DMS153 treated with DMSO at 0.1 percent for 48 hours (cell line): ENCODE measurements around the gene RNU2-1.
"Not testable (repeated sequence)": the region's sequence is repeated elsewhere in the genome, so short reads cannot be mapped to it uniquely, and the experiment has no call there.

Experiments used
- DNase-seq: peaks from one replicate; lab custom pipeline; 2025; ENCODE audit not compliant: unreplicated experiment; lab: John Stamatoyannopoulos, UW

Gene RNU2-1

DNA sequence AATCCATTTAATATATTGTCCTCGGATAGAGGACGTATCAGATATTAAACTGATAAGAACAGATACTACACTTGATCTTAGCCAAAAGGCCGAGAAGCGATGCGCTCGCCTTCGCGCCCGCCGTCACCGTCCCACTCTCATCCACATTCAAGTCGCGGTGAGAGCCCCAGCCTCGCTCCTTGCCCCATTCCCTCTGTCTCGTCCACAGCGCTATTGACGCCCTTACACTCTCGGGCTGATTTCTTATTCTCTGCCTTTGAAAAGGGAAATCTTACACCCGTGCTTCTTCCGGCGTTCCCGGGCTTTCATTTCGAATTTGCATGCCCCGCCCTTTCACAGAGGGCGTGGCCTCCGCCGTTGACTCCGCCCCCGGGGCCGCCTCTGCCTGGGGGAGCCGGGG is at the start of gene RNU2-1:
TSS of gene RNU2-1 (minus strand) at position 101 of the 400 bp plus-strand sequence.
- DNase-seq: not testable (repeated sequence)

DNA sequence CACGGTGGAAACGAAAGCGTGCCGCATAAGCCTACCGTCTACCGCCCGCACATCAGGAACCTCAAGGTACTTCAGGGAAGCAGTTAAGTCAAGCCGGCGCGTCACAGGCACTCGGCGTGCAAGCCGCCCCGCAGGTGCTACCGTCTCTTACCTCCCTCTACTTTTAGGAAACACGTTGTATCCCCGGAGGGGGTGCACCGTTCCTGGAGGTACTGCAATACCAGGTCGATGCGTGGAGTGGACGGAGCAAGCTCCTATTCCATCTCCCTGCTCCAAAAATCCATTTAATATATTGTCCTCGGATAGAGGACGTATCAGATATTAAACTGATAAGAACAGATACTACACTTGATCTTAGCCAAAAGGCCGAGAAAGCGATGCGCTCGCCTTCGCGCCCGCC is 39.1 kb upstream of the RNU2-1 start:
- not testable (repeated sequence) for DNase-seq

DNA sequence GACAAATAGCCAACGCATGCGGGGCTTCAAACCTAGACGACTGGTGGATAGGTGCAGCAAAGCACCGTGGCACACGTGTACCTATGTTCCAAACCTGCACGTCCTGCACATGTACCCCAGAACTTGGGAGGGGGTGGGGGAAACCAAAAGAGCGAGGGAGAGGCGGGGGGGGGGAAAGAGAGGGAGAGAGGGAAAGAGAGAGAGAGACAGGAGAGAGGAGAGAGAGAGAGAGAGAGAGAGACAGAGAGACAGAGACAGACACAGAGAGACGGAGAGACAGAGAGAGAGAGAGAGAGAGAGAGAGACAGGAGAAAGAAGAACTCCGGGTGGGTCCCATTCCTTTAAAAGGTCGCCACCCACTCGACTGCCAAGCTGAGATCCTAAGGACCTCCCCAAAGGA is 38.7 kb upstream of the RNU2-1 start:
- not testable (repeated sequence) for DNase-seq

DNA sequence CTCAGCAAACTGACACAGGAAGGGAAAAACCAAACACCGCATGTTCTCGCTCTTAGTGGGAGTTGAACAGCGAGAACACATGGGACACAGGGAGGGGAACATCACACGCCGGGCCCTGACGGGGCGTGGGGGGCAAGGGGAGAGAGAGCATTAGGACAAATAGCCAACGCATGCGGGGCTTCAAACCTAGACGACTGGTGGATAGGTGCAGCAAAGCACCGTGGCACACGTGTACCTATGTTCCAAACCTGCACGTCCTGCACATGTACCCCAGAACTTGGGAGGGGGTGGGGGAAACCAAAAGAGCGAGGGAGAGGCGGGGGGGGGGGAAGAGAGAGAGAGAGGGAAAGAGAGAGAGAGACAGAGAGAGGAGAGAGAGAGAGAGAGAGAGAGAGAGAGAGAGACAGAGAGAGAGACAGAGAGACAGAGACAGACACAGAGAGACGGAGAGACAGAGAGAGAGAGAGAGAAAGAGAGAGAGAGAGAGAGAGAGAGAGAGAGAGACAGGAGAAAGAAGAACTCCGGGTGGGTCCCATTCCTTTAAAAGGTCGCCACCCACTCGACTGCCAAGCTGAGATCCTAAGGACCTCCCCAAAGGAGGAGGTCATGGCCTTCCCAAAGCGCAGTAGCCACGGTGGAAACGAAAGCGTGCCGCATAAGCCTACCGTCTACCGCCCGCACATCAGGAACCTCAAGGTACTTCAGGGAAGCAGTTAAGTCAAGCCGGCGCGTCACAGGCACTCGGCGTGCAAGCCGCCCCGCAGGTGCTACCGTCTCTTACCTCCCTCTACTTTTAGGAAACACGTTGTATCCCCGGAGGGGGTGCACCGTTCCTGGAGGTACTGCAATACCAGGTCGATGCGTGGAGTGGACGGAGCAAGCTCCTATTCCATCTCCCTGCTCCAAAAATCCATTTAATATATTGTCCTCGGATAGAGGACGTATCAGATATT is 37.1 kb upstream of the RNU2-1 start:
- DNase-seq: not testable (repeated sequence)

DNA sequence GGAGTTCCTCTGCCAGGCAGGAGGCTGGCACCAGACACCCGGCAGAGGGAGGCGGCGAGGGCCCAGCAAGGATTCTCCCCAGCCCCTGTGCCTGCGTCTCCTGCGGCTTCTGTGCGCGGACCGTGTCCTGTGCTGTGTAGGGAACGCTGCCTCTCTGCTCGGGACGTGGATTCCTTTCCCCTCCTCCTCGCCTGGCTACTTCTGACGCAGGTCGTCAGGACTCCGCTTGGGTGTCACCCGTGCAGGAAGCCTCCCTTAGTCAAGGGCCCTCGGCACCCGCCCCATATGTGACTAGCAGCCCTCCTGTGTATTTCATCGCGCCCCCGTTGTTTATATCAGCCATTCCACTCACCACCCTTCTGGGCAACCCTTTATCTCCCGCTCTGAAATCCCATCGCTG is 12.7 kb upstream of the RNU2-1 start:
- DNase-seq: not testable (repeated sequence)

DNA sequence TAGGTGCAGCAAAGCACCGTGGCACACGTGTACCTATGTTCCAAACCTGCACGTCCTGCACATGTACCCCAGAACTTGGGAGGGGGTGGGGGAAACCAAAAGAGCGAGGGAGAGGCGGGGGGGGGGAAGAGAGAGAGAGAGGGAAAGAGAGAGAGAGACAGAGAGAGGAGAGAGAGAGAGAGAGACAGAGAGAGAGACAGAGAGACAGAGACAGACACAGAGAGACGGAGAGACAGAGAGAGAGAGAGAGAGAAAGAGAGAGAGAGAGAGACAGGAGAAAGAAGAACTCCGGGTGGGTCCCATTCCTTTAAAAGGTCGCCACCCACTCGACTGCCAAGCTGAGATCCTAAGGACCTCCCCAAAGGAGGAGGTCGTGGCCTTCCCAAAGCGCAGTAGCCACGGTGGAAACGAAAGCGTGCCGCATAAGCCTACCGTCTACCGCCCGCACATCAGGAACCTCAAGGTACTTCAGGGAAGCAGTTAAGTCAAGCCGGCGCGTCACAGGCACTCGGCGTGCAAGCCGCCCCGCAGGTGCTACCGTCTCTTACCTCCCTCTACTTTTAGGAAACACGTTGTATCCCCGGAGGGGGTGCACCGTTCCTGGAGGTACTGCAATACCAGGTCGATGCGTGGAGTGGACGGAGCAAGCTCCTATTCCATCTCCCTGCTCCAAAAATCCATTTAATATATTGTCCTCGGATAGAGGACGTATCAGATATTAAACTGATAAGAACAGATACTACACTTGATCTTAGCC is 7.0 kb upstream of the RNU2-1 start:
- not testable (repeated sequence) for DNase-seq

DNA sequence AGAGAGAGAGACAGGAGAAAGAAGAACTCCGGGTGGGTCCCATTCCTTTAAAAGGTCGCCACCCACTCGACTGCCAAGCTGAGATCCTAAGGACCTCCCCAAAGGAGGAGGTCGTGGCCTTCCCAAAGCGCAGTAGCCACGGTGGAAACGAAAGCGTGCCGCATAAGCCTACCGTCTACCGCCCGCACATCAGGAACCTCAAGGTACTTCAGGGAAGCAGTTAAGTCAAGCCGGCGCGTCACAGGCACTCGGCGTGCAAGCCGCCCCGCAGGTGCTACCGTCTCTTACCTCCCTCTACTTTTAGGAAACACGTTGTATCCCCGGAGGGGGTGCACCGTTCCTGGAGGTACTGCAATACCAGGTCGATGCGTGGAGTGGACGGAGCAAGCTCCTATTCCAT is 5.8 kb upstream of the RNU2-1 start:
- DNase-seq: not testable (repeated sequence)

DNA sequence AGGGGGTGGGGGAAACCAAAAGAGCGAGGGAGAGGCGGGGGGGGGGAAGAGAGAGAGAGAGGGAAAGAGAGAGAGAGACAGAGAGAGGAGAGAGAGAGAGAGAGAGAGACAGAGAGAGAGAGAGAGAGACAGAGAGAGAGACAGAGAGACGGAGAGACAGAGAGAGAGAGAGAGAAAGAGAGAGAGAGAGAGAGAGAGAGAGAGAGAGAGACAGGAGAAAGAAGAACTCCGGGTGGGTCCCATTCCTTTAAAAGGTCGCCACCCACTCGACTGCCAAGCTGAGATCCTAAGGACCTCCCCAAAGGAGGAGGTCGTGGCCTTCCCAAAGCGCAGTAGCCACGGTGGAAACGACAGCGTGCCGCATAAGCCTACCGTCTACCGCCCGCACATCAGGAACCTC is 514 bp downstream of the RNU2-1 start:
- DNase-seq: not testable (repeated sequence)

DNA sequence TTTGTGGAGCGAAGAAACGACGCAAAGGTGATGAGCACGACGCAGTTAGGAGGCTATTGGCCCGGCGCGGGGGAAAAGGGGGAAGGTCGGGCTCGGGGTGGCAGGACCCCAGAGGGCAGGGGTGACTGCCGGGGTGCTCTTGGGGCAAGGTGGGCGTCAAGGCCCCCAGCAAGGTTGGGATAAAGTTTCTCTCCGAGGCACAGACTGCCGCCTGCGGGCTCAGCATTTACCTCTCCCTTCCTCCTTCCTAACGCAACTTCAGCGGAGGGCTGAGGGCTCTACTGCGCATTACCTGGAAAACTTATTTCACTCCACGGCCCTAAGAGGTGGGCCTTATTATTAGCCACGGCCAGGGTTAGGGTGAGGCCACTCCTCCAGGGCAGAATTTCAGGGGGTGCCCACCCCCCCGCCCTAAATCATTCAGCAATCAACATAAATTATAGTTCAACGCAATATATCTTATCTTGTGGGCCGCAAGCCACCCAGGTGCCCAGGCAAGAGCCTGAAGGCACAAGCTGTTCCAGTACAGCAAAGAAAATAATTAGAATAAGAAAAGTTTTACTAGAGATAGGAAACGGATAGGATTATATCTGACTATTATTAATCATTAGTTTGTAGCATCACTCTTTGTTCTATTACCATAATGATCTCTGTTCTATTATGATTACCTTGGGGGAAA is 1.6 kb downstream of the RNU2-1 start:
- not testable (repeated sequence) for DNase-seq

DNA sequence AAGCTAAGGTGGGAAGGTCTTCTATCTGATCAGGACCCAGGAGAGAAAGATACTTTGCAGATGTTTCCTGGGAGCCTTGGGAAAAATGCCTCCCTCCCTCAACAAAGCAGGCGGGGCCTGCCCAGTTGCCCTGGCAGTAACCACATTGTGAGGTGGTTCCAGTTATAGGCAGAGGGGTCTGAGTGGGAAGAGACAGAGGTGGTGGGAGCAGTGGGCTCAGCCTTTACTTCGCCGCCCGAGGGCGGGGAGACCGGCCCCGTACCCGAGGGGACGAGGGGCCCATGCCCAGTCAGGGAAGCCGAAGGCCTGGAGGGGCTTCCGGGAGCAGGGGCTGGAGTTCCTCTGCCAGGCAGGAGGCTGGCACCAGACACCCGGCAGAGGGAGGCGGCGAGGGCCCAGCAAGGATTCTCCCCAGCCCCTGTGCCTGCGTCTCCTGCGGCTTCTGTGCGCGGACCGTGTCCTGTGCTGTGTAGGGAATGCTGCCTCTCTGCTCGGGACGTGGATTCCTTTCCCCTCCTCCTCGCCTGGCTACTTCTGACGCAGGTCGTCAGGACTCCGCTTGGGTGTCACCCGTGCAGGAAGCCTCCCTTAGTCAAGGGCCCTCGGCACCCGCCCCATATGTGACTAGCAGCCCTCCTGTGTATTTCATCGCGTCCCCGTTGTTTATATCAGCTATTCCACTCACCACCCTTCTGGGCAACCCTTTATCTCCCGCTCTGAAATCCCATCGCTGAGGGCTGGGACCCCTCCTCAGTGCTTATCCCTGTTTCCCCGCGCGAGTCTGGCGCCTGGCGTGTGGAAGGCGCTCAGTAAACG is 2.4 kb downstream of the RNU2-1 start:
- not testable (repeated sequence) for DNase-seq

DNA sequence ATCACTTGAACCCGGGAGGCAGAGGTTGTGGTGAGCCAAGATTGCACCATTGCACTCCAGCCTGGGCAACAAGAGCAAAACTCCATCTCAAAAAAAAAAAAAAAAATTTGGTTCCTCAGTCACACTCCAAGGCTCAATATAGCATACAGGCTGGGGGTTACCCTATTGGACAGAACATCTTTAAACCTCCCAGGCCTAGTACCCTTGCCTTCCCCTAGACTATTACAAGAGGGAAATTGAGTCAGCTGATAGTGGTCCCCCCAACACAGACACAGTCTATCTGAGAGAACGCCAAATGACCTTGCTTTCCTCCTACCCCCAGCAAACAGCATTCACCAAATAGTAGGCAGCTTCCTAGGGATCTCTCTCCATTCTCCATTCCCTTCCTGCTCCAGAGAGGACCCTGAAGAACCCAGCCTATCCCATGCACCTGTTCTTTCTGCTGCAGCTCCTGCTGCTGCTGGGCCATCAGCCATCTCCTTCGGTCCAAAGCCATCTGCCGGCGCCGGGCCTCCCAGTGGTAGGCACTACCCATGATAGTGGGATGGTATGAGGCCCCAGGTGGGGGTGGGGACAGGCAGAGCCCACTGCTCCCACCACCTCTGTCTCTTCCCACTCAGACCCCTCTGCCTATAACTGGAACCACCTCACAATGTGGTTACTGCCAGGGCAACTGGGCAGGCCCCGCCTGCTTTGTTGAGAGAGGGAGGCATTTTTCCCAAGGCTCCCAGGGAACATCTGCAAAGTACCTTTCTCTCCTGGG is 5.6 kb downstream of the RNU2-1 start, which contains the start of gene CCDC200:
TSS of gene CCDC200 (minus strand) at position 604 of the 763 bp plus-strand sequence. CDS start at position 535, 69 bp downstream.
- DNase-seq: not testable (repeated sequence)

DNA sequence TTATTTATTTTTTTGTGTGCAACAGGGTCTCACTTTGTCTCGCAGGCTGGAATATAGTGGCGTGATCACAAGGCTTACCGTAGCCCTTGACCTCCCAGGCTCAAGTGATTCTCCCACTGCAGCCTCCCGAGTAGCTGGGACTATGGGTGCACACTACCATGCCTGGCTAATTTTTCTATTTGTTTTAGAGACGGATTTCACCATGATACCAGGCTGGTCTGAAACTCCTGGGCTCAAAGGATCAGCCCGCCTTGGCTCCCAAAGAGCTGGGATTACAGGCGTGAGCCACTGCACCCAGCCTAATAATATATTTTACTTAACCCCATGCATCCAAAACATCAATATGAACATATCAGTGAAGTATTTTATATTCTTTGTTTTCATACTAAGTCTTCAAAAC is 7.4 kb downstream of the RNU2-1 start:
- DNase-seq: no peak

DNA sequence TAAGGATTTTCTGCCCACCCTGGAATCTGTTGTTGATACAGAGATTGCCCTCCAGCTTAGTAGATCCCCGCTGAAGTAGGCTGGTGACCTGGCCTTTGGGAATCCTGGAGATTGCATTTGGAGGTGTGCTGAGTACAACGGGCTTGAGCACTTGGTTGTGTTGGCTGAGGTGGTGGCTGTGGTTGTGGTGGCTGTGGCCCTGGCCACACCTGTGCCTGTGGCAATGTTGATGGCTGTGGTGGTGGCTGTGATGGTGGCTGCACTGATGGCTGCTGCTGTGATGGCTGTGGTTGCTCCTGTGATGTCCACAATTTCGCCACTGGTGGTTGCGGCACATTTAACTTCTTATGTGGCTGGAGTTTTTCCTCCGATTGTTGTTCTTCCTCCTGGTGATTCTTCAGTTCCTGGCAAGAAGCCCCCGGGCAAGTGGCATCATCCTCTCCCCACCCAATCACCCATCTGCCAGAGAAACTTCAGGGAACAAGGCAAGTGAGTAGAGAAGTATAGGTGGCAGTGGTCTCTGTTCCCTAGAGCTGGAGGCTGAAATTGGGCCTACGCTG is 9.6 kb downstream of the RNU2-1 start:
- no peak for DNase-seq

DNA sequence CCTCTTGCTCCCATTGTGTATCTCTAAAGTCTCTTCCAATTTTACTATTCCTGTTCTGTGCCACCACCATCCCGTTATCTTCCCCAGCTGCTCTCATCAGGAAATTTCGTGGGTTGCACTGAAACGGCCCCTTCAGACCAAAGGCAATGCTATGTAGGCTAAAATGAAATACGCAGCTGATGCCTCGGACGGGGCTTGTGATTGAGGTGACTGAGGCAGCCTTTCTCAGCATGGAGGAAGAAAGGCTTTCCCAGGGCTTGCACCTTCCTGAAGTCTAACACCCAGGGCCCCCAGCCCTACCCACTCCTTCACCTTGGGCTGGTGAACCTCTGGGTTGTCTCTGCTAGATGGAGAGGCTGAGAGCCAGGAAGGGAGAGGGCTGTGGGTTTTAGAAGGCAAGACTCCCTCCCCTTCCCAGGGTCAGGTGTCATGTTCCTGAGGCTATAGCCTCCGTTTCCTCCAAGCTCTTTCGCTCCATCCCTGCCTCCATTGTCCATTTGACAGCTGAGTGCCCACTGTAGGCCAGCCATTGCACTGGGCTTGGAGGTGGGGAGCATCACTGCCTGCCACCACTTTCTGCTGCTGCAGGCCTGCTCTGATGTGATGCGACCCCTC is 13.2 kb downstream of the RNU2-1 start:
- no peak for DNase-seq

DNA sequence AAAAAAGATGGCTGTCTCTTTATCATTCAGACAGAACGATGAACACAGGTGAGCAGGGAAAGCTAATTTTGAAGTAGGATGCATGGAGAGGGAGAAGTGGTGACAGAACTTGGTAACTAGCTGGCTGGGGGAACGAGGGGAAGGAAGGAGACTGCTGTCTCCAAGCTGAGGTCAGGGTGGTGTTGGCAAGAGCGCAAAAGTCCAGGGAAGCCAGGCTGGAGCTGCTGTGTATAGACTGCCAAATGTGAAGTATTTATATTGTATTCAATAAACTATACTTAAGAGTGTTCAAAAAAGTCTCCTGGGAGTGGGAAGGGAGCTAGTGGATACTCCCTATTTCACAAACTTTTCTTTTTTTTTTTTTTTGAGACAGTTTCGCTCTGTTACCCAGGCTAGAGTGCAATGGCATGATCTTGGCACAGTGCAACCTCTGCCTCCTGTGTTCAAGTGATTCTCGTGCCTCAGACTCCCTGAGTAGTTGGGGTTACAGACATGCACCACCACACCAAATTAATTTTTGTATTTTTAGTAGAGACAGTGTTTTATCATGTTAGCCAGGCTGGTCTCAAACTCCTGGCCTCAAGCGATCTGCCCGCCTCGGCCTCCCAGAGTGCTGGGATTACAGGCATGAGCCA is 13.9 kb downstream of the RNU2-1 start:
- no peak for DNase-seq

DNA sequence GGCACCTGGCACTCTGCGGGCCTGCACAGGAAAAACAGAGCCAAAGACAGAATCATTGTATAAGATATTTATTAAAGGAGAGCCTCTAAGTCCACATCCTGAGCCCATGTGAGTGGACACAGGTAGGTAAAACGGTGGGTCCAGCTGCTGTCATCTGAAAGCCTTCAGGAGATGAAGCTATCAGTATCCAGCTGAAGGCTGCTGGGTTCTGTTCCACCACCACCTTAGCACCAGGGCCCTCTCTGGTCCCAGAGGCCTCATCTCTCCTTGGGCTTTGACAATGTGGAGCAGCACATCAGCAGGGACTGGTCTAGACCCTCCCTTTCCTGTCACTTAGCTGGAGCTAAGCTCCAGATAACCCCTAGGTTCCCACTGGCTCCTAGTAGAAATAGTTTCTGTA is 14.8 kb downstream of the RNU2-1 start:
- DNase-seq: no peak

DNA sequence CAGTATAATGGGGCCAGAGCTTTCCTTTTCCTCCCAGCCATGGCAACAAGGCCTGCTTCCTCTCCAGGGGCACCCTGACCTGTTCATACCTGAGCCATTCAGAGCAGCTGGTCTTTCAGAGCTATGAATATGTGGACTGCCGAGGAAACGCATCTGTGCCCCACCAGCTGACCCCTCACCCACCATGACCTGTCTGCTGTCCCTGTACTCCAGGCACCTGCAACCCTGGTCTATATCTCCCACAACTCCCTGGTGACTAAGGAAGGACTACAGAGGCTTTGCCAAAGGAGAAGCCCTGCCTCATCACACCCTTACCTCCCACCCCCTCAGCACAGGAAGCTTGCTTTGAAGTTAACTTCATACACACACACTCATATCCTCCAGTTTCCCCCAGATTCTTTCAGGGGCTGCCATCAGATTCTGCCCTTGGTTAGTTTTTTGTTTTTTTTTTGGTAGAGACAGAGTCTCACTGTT is 16.1 kb downstream of the RNU2-1 start:
- DNase-seq: no peak
